Measurements from ENCODE around the gene GABRB1. TPM values are rescaled to one million over a fixed set of nuclear protein-coding genes. Genes with fewer than 3 reads are reported as not detected.

The GABRB1 gene
- total RNA-seq, 1 experiment from 2014 or later, result not detected

DNA sequence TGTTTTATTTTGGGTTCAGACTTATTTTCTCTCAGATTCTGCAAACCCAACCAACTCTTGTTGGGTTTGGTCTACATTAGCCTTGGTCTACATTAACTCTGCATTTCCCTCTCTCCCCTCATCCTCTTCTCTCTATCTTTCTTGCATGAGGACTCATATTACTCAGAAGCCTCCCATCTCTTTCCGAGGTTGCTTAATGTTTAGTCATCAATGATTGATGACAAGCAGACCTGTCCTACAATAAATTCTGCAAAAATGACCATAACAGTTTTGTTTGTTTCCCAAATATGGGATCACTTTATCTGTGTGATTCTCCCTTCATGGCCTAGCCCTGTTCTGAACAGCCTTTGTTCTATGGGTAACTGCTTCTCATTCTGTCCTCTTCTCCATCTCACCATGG is 75.2 kb downstream of the GABRB1 start:
- BruUV-seq (replicated peaks), result no TSS peak
- Histone ChIP-seq H3K9ac (ENCODE audit: low read length) (no peak overlapping the region), H3K9me2 (replicated peaks; ENCODE audit: low read length) (no peaks in the 10 kb centered on the region), H3K79me2 (ENCODE audit: low read length) (no peaks in the 10 kb centered on the region), H3K4me3 (ENCODE audit: low read length) (no peak overlapping the region), H3F3A (ENCODE audit: low read length, unreplicated experiment) (no peaks in the 10 kb centered on the region), H3K27ac (ENCODE audit: low read length) (no peak overlapping the region), H2AFZ (ENCODE audit: low read length) (no peak overlapping the region), H3K4me1 (ENCODE audit: insufficient read depth, low read length) (no peaks in the 10 kb centered on the region), H3K36me3 (ENCODE audit: low read depth, low read length) (no peaks in the 10 kb centered on the region), H4K20me1 (ENCODE audit: low read length) (no peaks in the 10 kb centered on the region), H3K9me3 (ENCODE audit: low read length) (no peaks in the 10 kb centered on the region), H3K27me3 (ENCODE audit: low read length) (no peaks in the 10 kb centered on the region; the same call in 1 of the 2 replicates), H3K4me2 (ENCODE audit: low read length) (no peak overlapping the region)
- intact Hi-C loops (cut with micrococcal nuclease), result no loop called here
- no peak for DNase-seq
- ChIA-PET CTCF (no interaction called here), POLR2A (ENCODE audit: unreplicated experiment) (no interaction called here)
- ATAC-seq, result no peak
- no peak for TF ChIP-seq EZH2phosphoT487 (IDR thresholded peaks at IDR 0.05; ENCODE audit: borderline replicate concordance, low read length)
- TF ChIP-seq, protein P1, sequence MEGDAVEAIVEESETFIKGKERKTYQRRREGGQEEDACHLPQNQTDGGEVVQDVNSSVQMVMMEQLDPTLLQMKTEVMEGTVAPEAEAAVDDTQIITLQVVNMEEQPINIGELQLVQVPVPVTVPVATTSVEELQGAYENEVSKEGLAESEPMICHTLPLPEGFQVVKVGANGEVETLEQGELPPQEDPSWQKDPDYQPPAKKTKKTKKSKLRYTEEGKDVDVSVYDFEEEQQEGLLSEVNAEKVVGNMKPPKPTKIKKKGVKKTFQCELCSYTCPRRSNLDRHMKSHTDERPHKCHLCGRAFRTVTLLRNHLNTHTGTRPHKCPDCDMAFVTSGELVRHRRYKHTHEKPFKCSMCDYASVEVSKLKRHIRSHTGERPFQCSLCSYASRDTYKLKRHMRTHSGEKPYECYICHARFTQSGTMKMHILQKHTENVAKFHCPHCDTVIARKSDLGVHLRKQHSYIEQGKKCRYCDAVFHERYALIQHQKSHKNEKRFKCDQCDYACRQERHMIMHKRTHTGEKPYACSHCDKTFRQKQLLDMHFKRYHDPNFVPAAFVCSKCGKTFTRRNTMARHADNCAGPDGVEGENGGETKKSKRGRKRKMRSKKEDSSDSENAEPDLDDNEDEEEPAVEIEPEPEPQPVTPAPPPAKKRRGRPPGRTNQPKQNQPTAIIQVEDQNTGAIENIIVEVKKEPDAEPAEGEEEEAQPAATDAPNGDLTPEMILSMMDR (conservative IDR thresholded peaks at IDR 0.05; ENCODE audit: low read depth, low read length), result no peak
- TF ChIP-seq EZH2 (IDR thresholded peaks at IDR 0.05; ENCODE audit: low read length, unreplicated experiment), result no peak

GRCh38 chr4:47109379-47109778 is 78.0 kb downstream of the GABRB1 start:
- CTCF ChIA-PET, result no interaction called here
- no peak overlapping the region for H3K4me2 ChIP-seq (ENCODE audit: low read length)
- BruUV-seq (replicated peaks), result no TSS peak
- no peak overlapping the region for H3K4me3 ChIP-seq (ENCODE audit: low read length)
- H3K9me2 ChIP-seq (replicated peaks; ENCODE audit: low read length), result no peaks in the 10 kb centered on the region
- TF ChIP-seq EZH2 (IDR thresholded peaks at IDR 0.05; ENCODE audit: low read length, unreplicated experiment) (no peak), EZH2phosphoT487 (IDR thresholded peaks at IDR 0.05; ENCODE audit: borderline replicate concordance, low read length) (no peak)
- TF ChIP-seq, protein P1 (conservative IDR thresholded peaks at IDR 0.05; ENCODE audit: low read depth, low read length), result no peak
- DNase-seq, result no peak
- no peak overlapping the region for H3K9ac ChIP-seq (ENCODE audit: low read length)
- H4K20me1 ChIP-seq (ENCODE audit: low read length), result no peaks in the 10 kb centered on the region
- no peaks in the 10 kb centered on the region for H3F3A ChIP-seq (ENCODE audit: low read length, unreplicated experiment)
- intact Hi-C loops (cut with micrococcal nuclease), result no loop called here
- H3K36me3 ChIP-seq (ENCODE audit: low read depth, low read length), result no peaks in the 10 kb centered on the region
- no peaks in the 10 kb centered on the region for H3K9me3 ChIP-seq (ENCODE audit: low read length)
- H3K27me3 ChIP-seq (ENCODE audit: low read length), result peaks cover 12% of the 10 kb centered on the region; the same call in 1 of the 2 replicates
- H3K27ac ChIP-seq (ENCODE audit: low read length), result no peak overlapping the region
- no peaks in the 10 kb centered on the region for H3K4me1 ChIP-seq (ENCODE audit: insufficient read depth, low read length)
- ATAC-seq, result no peak
- no peak overlapping the region for H2AFZ ChIP-seq (ENCODE audit: low read length)
- no peaks in the 10 kb centered on the region for H3K79me2 ChIP-seq (ENCODE audit: low read length)
- POLR2A ChIA-PET (ENCODE audit: unreplicated experiment), result no interaction called here

DNA sequence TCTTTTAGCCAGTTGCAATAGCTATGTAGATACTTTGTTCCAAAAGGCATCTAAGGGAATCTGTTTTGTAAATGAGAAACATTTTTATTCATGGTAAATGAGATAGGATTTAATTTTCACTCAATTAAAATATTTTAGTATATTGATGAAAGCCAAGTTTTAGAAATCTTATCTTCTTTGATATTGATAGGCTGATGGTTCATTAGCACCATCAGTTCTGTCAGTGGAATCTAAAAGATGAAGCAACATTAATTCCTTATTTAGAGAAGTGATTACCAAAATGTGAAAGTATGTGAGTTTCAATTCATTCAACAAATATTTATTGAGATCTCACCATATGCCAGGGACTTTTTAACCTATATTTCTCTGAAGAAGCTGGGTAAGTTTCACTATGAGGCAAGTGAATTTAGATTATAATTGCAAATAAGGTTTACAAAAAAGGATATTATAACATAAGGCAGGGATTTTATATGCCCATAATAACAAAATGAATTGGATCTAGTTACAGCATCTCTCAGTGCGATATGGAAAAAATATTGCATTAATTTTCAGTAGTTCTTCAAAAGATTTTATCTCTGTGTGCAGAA is 79.3 kb downstream of the GABRB1 start:
- CTCF ChIA-PET, result no interaction called here
- no peaks in the 10 kb centered on the region for H3K9me2 ChIP-seq (replicated peaks; ENCODE audit: low read length)

More for the DNA sequence above, 79.3 kb downstream of the GABRB1 start:
- Histone ChIP-seq H3K36me3 (ENCODE audit: low read depth, low read length) (no peaks in the 10 kb centered on the region), H3K4me1 (ENCODE audit: insufficient read depth, low read length) (no peaks in the 10 kb centered on the region), H3K9me3 (ENCODE audit: low read length) (no peaks in the 10 kb centered on the region), H3K27me3 (ENCODE audit: low read length) (peaks cover 17% of the 10 kb centered on the region; the same call in 1 of the 2 replicates), H3K79me2 (ENCODE audit: low read length) (no peaks in the 10 kb centered on the region), H3K4me3 (ENCODE audit: low read length) (no peak overlapping the region), H4K20me1 (ENCODE audit: low read length) (no peaks in the 10 kb centered on the region), H3K27ac (ENCODE audit: low read length) (no peak overlapping the region), H3K9ac (ENCODE audit: low read length) (no peak overlapping the region), H2AFZ (ENCODE audit: low read length) (no peak overlapping the region), H3K4me2 (ENCODE audit: low read length) (no peak overlapping the region), H3F3A (ENCODE audit: low read length, unreplicated experiment) (no peaks in the 10 kb centered on the region)
- POLR2A ChIA-PET (ENCODE audit: unreplicated experiment), result interaction anchor here (0.5 kb wide), 1 partner anchor 531 kb away, joined by 3 read pairs; no protein-coding TSS in a partner anchor
- ATAC-seq (no peak), DNase-seq (no peak)
- no peak for TF ChIP-seq EZH2phosphoT487 (IDR thresholded peaks at IDR 0.05; ENCODE audit: borderline replicate concordance, low read length)
- TF ChIP-seq EZH2 (IDR thresholded peaks at IDR 0.05; ENCODE audit: low read length, unreplicated experiment), result no peak
- no TSS peak for BruUV-seq (replicated peaks)
- intact Hi-C loops (cut with micrococcal nuclease), result loop anchor here (10.0 kb wide), 1 partner anchor 176 kb away; no protein-coding TSS in a partner anchor
